RWPE2 (cell line): Measurements from ENCODE around the gene CAPN8.

Source experiments
- ATAC-seq: fragments of 200-7000 bp; cut with Tn5 transposase; 3 replicates; pipeline ENCODE4 v1.9.1; 2021; ENCODE audit warnings: low read depth
- DNase-seq: peaks from one replicate; pipeline ENCODE4 v3.0.0-alpha.2; 2020; ENCODE audit warnings: low spot score
- H3K27ac ChIP-seq: fragments of 450-650 bp; 2 replicates; pipeline ENCODE4 v1.5.1; 2017; ENCODE audit warnings: mild to moderate bottlenecking; ENCODE audit not compliant: poor library complexity, severe bottlenecking
- H3K27me3 ChIP-seq: fragments of 250-450 bp; sonication (Bioruptor Pico); 2 replicates; pipeline ENCODE4 v1.5.1; 2021; ENCODE audit warnings: mild to moderate bottlenecking, moderate library complexity; ENCODE audit not compliant: insufficient read depth, poor library complexity, severe bottlenecking
- H3K36me3 ChIP-seq: fragments of 250-450 bp; sonication (Bioruptor Pico); 2 replicates; pipeline ENCODE4 v1.5.1; 2020; ENCODE audit warnings: low read depth, mild to moderate bottlenecking, moderate library complexity
- H3K4me1 ChIP-seq: fragments of 250-450 bp; sonication (Bioruptor Pico); 2 replicates; pipeline ENCODE4 v1.5.1; 2021; ENCODE audit warnings: mild to moderate bottlenecking, moderate library complexity; ENCODE audit not compliant: insufficient read depth, poor library complexity, severe bottlenecking
- H3K4me3 ChIP-seq: fragments of 250-450 bp; sonication (Bioruptor Pico); 2 replicates; pipeline ENCODE4 v1.5.1; 2021; ENCODE audit warnings: mild to moderate bottlenecking, moderate library complexity; ENCODE audit not compliant: severe bottlenecking
- H3K9me3 ChIP-seq: fragments of 250-450 bp; sonication (Bioruptor Pico); 2 replicates; pipeline ENCODE4 v1.5.1; 2021; ENCODE audit warnings: mild to moderate bottlenecking, moderate library complexity; ENCODE audit not compliant: severe bottlenecking
- CTCF ChIP-seq: fragments of 450-650 bp; IDR thresholded peaks from one replicate; pipeline ENCODE4 v1.5.1; 2017; ENCODE audit warnings: mild to moderate bottlenecking, moderate library complexity; ENCODE audit not compliant: poor library complexity, severe bottlenecking

CAPN8 gene

GRCh38 chr1:223665592-223666312 is at the start of gene CAPN8:
TSS of gene CAPN8 (minus strand) at chr1:223665701. CDS start at chr1:223665646, 55 bp downstream.
- Histone ChIP-seq H3K4me1 (peaks cover 7% of the 10 kb centered on the region), H3K4me3 (no peak within 1 kb of the TSS), H3K27me3 (no peaks in the 10 kb centered on the region), H3K36me3 (no peaks in the 10 kb centered on the region), H3K9me3 (no peaks in the 10 kb centered on the region), H3K27ac (peak within 1 kb of the TSS; percentile 54)
- ATAC-seq: peak; percentile 83
- DNase-seq: no peak
- TF ChIP-seq CTCF: no peak

- Histone ChIP-seq H3K27me3 (no peaks in the 10 kb centered on the region), H3K27ac (peak overlapping the region; percentile 94), H3K4me1 (peaks cover 45% of the 10 kb centered on the region), H3K4me3 (peak overlapping the region; percentile 9), H3K36me3 (peaks cover 49% of the 10 kb centered on the region), H3K9me3 (no peaks in the 10 kb centered on the region)
- ATAC-seq (peak; percentile 72), DNase-seq (peak; percentile 83)
- no peak for TF ChIP-seq CTCF
Observed at GRCh38 chr1:223714849-223715603, 49.5 kb upstream of the CAPN8 start.

GRCh38 chr1:223714421-223714724 is 48.9 kb upstream of the CAPN8 start:
- H3K27ac ChIP-seq: peak overlapping the region; percentile 94
- peak overlapping the region; percentile 93 for H3K4me3 ChIP-seq
- H3K36me3 ChIP-seq: peaks cover 43% of the 10 kb centered on the region
- DNase-seq: no peak
- H3K9me3 ChIP-seq: no peaks in the 10 kb centered on the region
- TF ChIP-seq CTCF: no peak
- ATAC-seq: no peak
- no peaks in the 10 kb centered on the region for H3K27me3 ChIP-seq
- H3K4me1 ChIP-seq: peaks cover 45% of the 10 kb centered on the region

- Histone ChIP-seq H3K27ac (peak overlapping the region; percentile 94), H3K36me3 (peaks cover 37% of the 10 kb centered on the region), H3K9me3 (no peaks in the 10 kb centered on the region), H3K27me3 (no peaks in the 10 kb centered on the region), H3K4me3 (peak overlapping the region; percentile 93), H3K4me1 (peaks cover 42% of the 10 kb centered on the region)
- ATAC-seq (peak; percentile 20; the same call in 1 of the 3 replicates), DNase-seq (no peak)
- TF ChIP-seq CTCF: no peak
Observed at GRCh38 chr1:223713546-223714420, 48.3 kb upstream of the CAPN8 start.
